Activated T-cell treated with anti-CD3 and anti-CD28 coated beads for 48 hours (primary cell): ENCODE results near the gene PHACTR4.
"Not testable (repeated sequence)": the region's sequence is repeated elsewhere in the genome, so short reads cannot be mapped to it uniquely, and the experiment has no call there.

Experiments used
- DNase-seq: peaks from one replicate; pipeline ENCODE4 v3.0.0-alpha.2; 2020; ENCODE audit warnings: low read depth

The PHACTR4 gene

DNA sequence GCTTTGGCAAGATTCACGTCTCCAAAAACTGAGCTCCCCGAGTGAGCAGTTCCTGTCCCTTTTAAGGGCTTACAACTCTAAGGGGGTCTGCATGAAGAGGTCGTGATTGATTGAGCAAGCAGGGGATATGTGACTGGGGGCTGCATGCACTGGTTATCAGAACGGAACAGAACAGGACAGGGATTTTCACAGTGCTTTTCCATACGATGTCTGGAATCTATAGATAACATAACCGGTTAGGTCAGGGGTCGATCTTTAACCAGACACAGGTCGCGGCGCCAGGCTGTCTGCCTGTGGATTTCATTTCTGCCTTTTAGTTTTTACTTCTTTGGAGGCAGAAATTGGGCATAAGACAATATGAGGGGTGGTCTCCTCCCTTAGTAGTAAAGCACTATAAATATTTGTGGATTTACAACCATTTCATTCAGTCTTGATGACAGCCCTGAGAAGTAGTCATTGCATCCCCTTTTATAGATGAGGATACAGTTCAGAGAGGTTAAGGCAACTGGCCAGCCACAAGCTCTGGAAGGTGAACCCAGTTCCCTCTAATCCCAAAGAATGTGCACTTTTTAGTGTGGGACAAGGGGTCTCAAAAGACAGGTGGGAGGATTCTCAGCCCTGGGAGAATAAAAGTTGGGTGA is 155.6 kb downstream of the PHACTR4 start:
- DNase-seq, result not testable (repeated sequence)

- no peak for DNase-seq
These were observed 157.3 kb downstream of the PHACTR4 start for GRCh38 chr1:28526886-28527285.

- DNase-seq, result no peak
These were observed 160.9 kb downstream of the PHACTR4 start for GRCh38 chr1:28530456-28530855.

- no peak for DNase-seq
These were observed 165.1 kb downstream of the PHACTR4 start for GRCh38 chr1:28534671-28535070.

DNA sequence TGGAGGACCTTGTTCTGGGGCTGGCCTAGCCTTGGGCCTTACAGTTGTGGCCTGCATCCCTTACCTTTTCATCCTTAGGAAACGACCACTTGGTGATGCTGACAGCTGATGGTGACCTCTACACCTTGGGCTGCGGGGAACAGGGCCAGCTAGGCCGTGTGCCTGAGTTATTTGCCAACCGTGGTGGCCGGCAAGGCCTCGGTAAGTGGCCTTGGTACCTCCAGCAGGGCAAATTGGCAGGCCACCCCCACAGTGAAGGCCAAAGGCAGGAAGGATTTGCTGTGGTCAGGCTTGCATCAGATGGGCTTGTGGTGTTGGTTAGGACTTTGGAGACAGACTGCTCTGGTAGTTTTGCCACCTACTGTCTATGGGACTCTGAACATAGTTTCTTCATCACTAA is 165.6 kb downstream of the PHACTR4 start:
- no peak for DNase-seq

DNA sequence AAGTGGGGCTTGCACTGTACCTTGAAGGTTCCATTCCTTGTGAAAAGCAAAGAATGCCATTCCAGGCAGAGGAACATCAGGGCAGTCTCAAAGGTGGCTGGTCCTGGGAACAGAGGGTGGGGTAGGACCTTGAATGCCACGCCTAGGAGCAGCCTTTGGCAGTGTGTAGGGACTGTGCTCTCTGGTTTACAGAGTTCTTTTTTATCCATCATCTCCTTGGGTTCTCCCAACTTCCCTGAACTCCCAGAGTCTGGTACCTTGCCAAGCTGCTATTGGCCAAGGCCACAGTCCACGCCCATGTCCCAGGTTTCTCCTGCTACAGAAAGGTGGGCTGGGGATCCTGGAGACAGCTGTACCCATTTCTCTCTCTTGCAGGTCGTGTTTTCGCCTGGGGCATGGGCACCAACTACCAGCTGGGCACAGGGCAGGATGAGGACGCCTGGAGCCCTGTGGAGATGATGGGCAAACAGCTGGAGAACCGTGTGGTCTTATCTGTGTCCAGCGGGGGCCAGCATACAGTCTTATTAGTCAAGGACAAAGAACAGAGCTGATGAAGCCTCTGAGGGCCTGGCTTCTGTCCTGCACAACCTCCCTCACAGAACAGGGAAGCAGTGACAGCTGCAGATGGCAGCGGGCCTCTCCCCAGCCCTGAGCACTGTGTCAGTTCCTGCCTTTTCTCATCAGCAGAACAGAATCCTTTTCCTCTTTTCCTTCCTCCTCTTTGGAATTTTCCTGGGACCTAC is 168.1 kb downstream of the PHACTR4 start:
- no peak for DNase-seq

GRCh38 chr1:28538286-28538685 is 168.7 kb downstream of the PHACTR4 start:
- no peak for DNase-seq

GRCh38 chr1:28540651-28541050 is 171.1 kb downstream of the PHACTR4 start:
- DNase-seq, result no peak

DNA sequence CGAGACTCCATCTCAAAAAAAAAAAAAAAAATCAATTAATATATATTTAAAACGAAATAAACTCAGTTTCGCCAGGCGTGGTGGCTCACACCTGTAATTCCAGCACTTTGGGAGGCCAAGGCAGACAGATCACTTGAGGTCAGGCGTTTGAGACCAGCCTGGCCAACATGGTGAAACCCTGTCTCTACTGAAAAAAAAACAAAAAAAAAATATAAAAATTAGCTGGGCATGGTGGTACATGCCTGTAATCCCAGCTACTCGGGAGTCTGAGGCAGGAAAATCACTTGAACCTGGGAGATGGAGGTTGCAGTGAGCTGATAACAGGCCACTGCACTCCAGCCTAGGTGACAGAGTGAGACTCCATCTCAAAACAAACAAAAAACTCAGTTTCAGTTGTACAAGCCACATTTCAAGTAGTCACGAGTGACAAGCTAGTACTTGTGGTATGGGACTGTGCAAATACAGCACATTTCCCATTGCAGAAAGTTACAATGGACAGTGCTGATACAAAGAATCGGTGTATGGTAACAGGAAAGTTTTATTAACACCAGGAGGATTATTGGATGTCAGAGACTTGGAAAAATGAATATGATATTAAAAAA is 172.0 kb downstream of the PHACTR4 start:
- not testable (repeated sequence) for DNase-seq

DNA sequence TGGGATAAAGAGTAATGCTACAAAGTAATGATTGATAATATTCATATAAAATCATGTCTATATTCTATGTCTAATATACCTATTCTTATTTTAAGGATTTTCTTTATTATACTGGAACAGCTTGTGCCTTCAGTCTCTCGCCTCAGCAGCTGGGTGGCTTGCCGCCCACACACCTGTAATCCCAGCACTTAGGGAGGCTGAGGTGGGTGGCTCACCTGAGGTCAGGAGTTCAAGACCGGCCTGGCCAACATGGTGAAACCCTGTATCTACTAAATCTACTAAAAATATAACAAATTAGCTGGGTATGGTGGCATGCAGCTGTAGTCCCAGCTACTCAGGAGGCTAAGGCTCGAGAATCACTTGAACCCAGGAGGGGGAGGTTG is 175.7 kb downstream of the PHACTR4 start:
- DNase-seq, result no peak

- no peak for DNase-seq
These were observed 178.8 kb downstream of the PHACTR4 start for GRCh38 chr1:28548318-28548717.
